ENCODE measurements around the gene PHTF1. TPM values are rescaled to one million over a fixed set of nuclear protein-coding genes. Genes with fewer than 3 reads are reported as not detected.

Gene PHTF1
- total and polyA plus RNA-seq, 8 donors: 20.0 to 36.1 (median 22.9) TPM

DNA sequence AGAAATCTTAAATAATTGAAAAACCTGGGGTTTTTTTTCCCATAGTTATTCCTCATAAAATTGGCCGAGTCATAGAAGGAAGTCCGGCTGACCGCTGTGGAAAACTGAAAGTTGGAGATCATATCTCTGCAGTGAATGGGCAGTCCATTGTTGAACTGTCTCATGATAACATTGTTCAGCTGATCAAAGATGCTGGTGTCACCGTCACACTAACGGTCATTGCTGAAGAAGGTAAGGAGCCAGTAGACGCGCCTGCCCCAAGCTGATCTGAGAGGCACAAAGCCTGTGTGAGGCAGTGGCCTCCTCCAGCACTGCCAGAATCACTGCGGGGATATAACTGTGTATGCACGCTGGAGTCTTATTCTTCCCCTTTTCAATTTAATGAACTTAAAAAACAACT lies 100.3 kb downstream of the PHTF1 start:
- H3K4me1 ChIP-seq: peaks cover 3 to 4% of the 10 kb centered on the region in 2 donors
- H3K27ac ChIP-seq: no peak overlapping the region
- H3K9me3 ChIP-seq: no peaks in the 10 kb centered on the region
- intact Hi-C loops (cut with DNase I): no loop called here
- peaks cover 0 to 4% of the 10 kb centered on the region in 2 donors for H3K36me3 ChIP-seq
- DNase-seq (no peak), ATAC-seq (no peak)
- H3K27me3 ChIP-seq: no peaks in the 10 kb centered on the region
- H3K4me3 ChIP-seq: no peak overlapping the region
- no peak for TF ChIP-seq CTCF (IDR thresholded peaks at IDR 0.05)

- H3K27ac ChIP-seq: no peak overlapping the region
- DNase-seq: no peak
- H3K27me3 ChIP-seq: no peaks in the 10 kb centered on the region
- no peak for ATAC-seq
- H3K4me1 ChIP-seq: peaks cover 0 to 2% of the 10 kb centered on the region in 2 donors
- intact Hi-C loops (cut with DNase I): no loop called here
- H3K36me3 ChIP-seq: peaks cover 0 to 9% of the 10 kb centered on the region in 2 donors
- H3K9me3 ChIP-seq: no peaks in the 10 kb centered on the region
- H3K4me3 ChIP-seq: no peak overlapping the region
- no peak for TF ChIP-seq CTCF (IDR thresholded peaks at IDR 0.05)
Measured at GRCh38 chr1:113657556-113658063, 101.7 kb downstream of the PHTF1 start.

- Histone ChIP-seq H3K27me3 (no peaks in the 10 kb centered on the region), H3K27ac (no peak overlapping the region), H3K4me3 (no peak overlapping the region), H3K9me3 (no peaks in the 10 kb centered on the region), H3K36me3 (peaks cover 0 to 9% of the 10 kb centered on the region in 2 donors), H3K4me1 (no peaks in the 10 kb centered on the region)
- TF ChIP-seq CTCF (IDR thresholded peaks at IDR 0.05): no peak
- ATAC-seq (no peak), DNase-seq (no peak)
- intact Hi-C loops (cut with DNase I): no loop called here
Measured at GRCh38 chr1:113657126-113657525, 102.2 kb downstream of the PHTF1 start.

DNA sequence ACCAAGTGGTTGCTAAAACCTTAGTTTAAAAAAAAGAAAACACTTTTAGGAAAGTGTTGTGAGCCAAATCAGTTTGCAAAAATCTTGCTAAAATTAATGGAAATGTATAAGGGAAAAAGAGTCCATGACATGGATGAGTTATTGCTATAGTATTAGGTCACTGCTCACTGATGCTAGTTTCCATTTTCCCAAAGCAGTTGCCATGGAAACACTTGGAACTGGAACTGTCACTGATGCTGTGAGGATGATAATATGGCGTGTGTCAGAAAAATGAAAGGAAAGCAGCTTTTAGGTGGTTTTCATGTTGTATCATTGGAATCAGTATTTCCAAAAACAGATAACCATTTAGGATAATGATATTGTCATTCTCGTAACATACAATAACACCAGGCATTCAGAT lies 104.4 kb downstream of the PHTF1 start:
- Histone ChIP-seq H3K27ac (no peak overlapping the region), H3K36me3 (peaks cover 0 to 9% of the 10 kb centered on the region in 2 donors), H3K27me3 (no peaks in the 10 kb centered on the region), H3K9me3 (no peaks in the 10 kb centered on the region), H3K4me1 (no peaks in the 10 kb centered on the region), H3K4me3 (no peak overlapping the region)
- ATAC-seq (no peak), DNase-seq (no peak)
- intact Hi-C loops (cut with DNase I): no loop called here
- TF ChIP-seq CTCF (IDR thresholded peaks at IDR 0.05): no peak

GRCh38 chr1:113653741-113654140 lies 105.5 kb downstream of the PHTF1 start:
- intact Hi-C loops (cut with DNase I): no loop called here
- H3K27me3 ChIP-seq: no peaks in the 10 kb centered on the region
- no peaks in the 10 kb centered on the region for H3K9me3 ChIP-seq
- H3K4me3 ChIP-seq: no peak overlapping the region
- TF ChIP-seq CTCF (IDR thresholded peaks at IDR 0.05): no peak
- DNase-seq (no peak), ATAC-seq (no peak)
- no peak overlapping the region for H3K27ac ChIP-seq
- H3K36me3 ChIP-seq: peaks cover 0 to 9% of the 10 kb centered on the region in 2 donors
- H3K4me1 ChIP-seq: no peaks in the 10 kb centered on the region
